ENCODE measurements around the gene CCM2. TPM values are rescaled to one million over a fixed set of nuclear protein-coding genes. Genes with fewer than 3 reads are reported as not detected.
A peak's percentile ranks its signal among the peaks of the same experiment; 100 is the strongest.

CCM2 gene
- total RNA-seq, 1 donor from 2014 or later = 62.0 TPM

- no peak for FAIRE-seq
- H3K9ac ChIP-seq (ENCODE audit: low read length) = no peak overlapping the region
- H3K36me3 ChIP-seq (ENCODE audit: insufficient read depth, low read length) = no peaks in the 10 kb centered on the region
- no peaks in the 10 kb centered on the region for H3K27me3 ChIP-seq (ENCODE audit: insufficient read depth, low read length)
- H3K4me3 ChIP-seq (ENCODE audit: insufficient read depth, low read depth, low read length) = no peak overlapping the region
- DNase-seq (ENCODE audit: low read depth) = no peak
- peaks cover 5% of the 10 kb centered on the region for H4K20me1 ChIP-seq (ENCODE audit: insufficient read depth, low read length)
- H3K4me1 Mint-ChIP-seq (ENCODE audit: low read depth, unreplicated experiment) = peaks cover 9% of the 10 kb centered on the region
- H3K4me1 ChIP-seq (ENCODE audit: insufficient read depth, low read length) = peaks cover 6% of the 10 kb centered on the region
- no peaks in the 10 kb centered on the region for H3K27me3 Mint-ChIP-seq (ENCODE audit: low read depth, unreplicated experiment)
- peak overlapping the region; percentile 10 for H3K4me3 Mint-ChIP-seq (ENCODE audit: unreplicated experiment)
- no peaks in the 10 kb centered on the region for H3K9me3 ChIP-seq (ENCODE audit: insufficient read depth, low read depth, low read length)
- TF ChIP-seq CTCF (IDR thresholded peaks at IDR 0.05; ENCODE audit: insufficient read depth, low read depth, low read length) (no peak), EZH2 (IDR thresholded peaks at IDR 0.05; ENCODE audit: insufficient read depth, low read length) (no peak)
- H3K27ac ChIP-seq (ENCODE audit: low read depth, low read length) = no peak overlapping the region
- peaks cover 3% of the 10 kb centered on the region for H3K9me3 Mint-ChIP-seq (ENCODE audit: unreplicated experiment)
- no peaks in the 10 kb centered on the region for H3K79me2 ChIP-seq (ENCODE audit: insufficient read depth, low read length)
- H3K27ac Mint-ChIP-seq (ENCODE audit: unreplicated experiment) = no peak overlapping the region
- no peaks in the 10 kb centered on the region for H3K36me3 Mint-ChIP-seq (ENCODE audit: low read depth, unreplicated experiment)
- no peak overlapping the region for H2AFZ ChIP-seq (ENCODE audit: low read depth, low read length)
- no peak overlapping the region for H3K4me2 ChIP-seq (ENCODE audit: low read length)
Observed at GRCh38 chr7:45092100-45092930, 92.3 kb downstream of the CCM2 start.

- peaks cover 6% of the 10 kb centered on the region for H3K4me1 ChIP-seq (ENCODE audit: insufficient read depth, low read length)
- H3K4me3 ChIP-seq (ENCODE audit: insufficient read depth, low read depth, low read length) = no peak overlapping the region
- H3K36me3 ChIP-seq (ENCODE audit: insufficient read depth, low read length) = no peaks in the 10 kb centered on the region
- H2AFZ ChIP-seq (ENCODE audit: low read depth, low read length) = no peak overlapping the region
- H3K4me1 Mint-ChIP-seq (ENCODE audit: low read depth, unreplicated experiment) = peaks cover 9% of the 10 kb centered on the region
- H3K36me3 Mint-ChIP-seq (ENCODE audit: low read depth, unreplicated experiment) = peaks cover 1% of the 10 kb centered on the region
- H3K9ac ChIP-seq (ENCODE audit: low read length) = no peak overlapping the region
- no peak overlapping the region for H3K4me2 ChIP-seq (ENCODE audit: low read length)
- no peaks in the 10 kb centered on the region for H3K27me3 ChIP-seq (ENCODE audit: insufficient read depth, low read length)
- FAIRE-seq (no peak), DNase-seq (ENCODE audit: low read depth) (no peak)
- no peak overlapping the region for H3K27ac Mint-ChIP-seq (ENCODE audit: unreplicated experiment)
- no peaks in the 10 kb centered on the region for H3K79me2 ChIP-seq (ENCODE audit: insufficient read depth, low read length)
- TF ChIP-seq EZH2 (IDR thresholded peaks at IDR 0.05; ENCODE audit: insufficient read depth, low read length) = no peak
- peaks cover 3% of the 10 kb centered on the region for H3K9me3 Mint-ChIP-seq (ENCODE audit: unreplicated experiment)
- H3K27me3 Mint-ChIP-seq (ENCODE audit: low read depth, unreplicated experiment) = no peaks in the 10 kb centered on the region
- no peaks in the 10 kb centered on the region for H3K9me3 ChIP-seq (ENCODE audit: insufficient read depth, low read depth, low read length)
- no peaks in the 10 kb centered on the region for H4K20me1 ChIP-seq (ENCODE audit: insufficient read depth, low read length)
- H3K4me3 Mint-ChIP-seq (ENCODE audit: unreplicated experiment) = peak overlapping the region; percentile 10
- no peak overlapping the region for H3K27ac ChIP-seq (ENCODE audit: low read depth, low read length)
Observed at GRCh38 chr7:45092931-45093235, 92.9 kb downstream of the CCM2 start.

- TF ChIP-seq EZH2 (IDR thresholded peaks at IDR 0.05; ENCODE audit: insufficient read depth, low read length) (no peak), CTCF (IDR thresholded peaks at IDR 0.05; ENCODE audit: insufficient read depth, low read depth, low read length) (no peak)
- H3K36me3 Mint-ChIP-seq (ENCODE audit: low read depth, unreplicated experiment) = peaks cover 7% of the 10 kb centered on the region
- FAIRE-seq = no peak
Observed at GRCh38 chr7:45098983-45099839, 99.2 kb downstream of the CCM2 start.

More at GRCh38 chr7:45098983-45099839, 99.2 kb downstream of the CCM2 start:
- H3K27ac ChIP-seq (ENCODE audit: low read depth, low read length) = no peak overlapping the region
- no peaks in the 10 kb centered on the region for H3K4me1 Mint-ChIP-seq (ENCODE audit: low read depth, unreplicated experiment)
- no peak overlapping the region for H3K27ac Mint-ChIP-seq (ENCODE audit: unreplicated experiment)
- no peak overlapping the region for H2AFZ ChIP-seq (ENCODE audit: low read depth, low read length)
- H3K4me1 ChIP-seq (ENCODE audit: insufficient read depth, low read length) = no peaks in the 10 kb centered on the region
- no peak overlapping the region for H3K4me3 ChIP-seq (ENCODE audit: insufficient read depth, low read depth, low read length)
- no peak overlapping the region for H3K4me3 Mint-ChIP-seq (ENCODE audit: unreplicated experiment)
- peaks cover 3% of the 10 kb centered on the region for H3K9me3 Mint-ChIP-seq (ENCODE audit: unreplicated experiment)
- H3K27me3 ChIP-seq (ENCODE audit: insufficient read depth, low read length) = no peaks in the 10 kb centered on the region
- no peak overlapping the region for H3K4me2 ChIP-seq (ENCODE audit: low read length)
- peaks cover 27% of the 10 kb centered on the region for H3K36me3 ChIP-seq (ENCODE audit: insufficient read depth, low read length)
- DNase-seq (ENCODE audit: low read depth) = no peak
- no peaks in the 10 kb centered on the region for H3K27me3 Mint-ChIP-seq (ENCODE audit: low read depth, unreplicated experiment)
- no peaks in the 10 kb centered on the region for H3K9me3 ChIP-seq (ENCODE audit: insufficient read depth, low read depth, low read length)
- H3K9ac ChIP-seq (ENCODE audit: low read length) = no peak overlapping the region
- H3K79me2 ChIP-seq (ENCODE audit: insufficient read depth, low read length) = peaks cover 7% of the 10 kb centered on the region
- H4K20me1 ChIP-seq (ENCODE audit: insufficient read depth, low read length) = peaks cover 32% of the 10 kb centered on the region

Measured in astrocyte (in vitro differentiated cells and primary cell).